Glomerular visceral epithelial cell (primary cell): Measurements from ENCODE around the gene ERCC1.
A peak's percentile ranks its signal among the peaks of the same experiment; 100 is the strongest.

Source experiments
- DNase-seq: peaks from one replicate; pipeline ENCODE4 v3.0.0-alpha.2; 2016; ENCODE audit errors: extremely low spot score

The ERCC1 gene

DNA sequence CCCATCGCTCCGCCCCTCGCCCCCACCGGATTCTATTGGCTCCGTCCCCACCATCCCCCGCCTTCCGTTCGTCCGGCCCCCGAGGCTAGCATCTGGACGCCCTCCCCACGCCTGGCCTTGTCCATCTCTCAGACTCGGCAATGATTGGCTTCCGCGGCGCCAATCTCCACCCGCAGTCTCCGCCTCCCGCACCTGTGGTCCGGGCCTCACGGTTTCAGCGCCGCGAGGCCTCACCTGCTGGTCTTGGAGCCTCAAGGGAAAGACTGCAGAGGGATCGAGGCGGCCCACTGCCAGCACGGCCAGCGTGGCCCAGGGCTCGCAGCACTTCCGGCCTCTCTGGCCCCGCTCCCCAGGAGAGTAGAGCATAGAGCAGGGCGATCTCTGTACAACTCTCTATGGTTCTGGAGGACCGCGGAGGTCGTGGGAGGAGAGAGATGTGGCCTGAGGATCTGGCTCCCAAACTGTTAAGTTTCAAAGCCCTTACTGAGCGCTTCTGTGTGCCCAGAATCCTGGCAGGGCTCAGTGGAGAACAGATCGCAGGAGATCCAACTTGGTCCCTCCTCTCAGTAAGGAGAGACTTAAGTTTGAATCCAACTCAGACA is at the start of gene ERCC1:
ERCC1 (minus strand) TSS at position 329 of the 602 bp plus-strand sequence. CDS start 543 bp downstream, outside the sequence.
- DNase-seq: peak; percentile 98

DNA sequence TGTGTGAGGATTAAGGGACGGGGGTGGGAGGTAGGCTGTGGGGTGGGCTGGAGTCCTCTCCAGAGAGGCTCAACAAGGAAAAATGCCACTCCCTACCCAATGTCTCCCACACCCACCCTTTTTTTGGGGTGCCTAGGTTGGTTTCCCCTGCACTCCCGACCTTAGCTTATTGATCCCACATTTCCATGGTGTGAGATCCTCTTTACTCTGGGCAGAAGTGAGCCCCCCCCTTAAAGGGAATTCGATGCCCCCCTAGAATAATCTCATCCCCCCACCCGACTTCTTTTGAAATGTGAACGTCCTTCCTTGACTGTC is 49.6 kb upstream of the ERCC1 start:
- no peak for DNase-seq

DNA sequence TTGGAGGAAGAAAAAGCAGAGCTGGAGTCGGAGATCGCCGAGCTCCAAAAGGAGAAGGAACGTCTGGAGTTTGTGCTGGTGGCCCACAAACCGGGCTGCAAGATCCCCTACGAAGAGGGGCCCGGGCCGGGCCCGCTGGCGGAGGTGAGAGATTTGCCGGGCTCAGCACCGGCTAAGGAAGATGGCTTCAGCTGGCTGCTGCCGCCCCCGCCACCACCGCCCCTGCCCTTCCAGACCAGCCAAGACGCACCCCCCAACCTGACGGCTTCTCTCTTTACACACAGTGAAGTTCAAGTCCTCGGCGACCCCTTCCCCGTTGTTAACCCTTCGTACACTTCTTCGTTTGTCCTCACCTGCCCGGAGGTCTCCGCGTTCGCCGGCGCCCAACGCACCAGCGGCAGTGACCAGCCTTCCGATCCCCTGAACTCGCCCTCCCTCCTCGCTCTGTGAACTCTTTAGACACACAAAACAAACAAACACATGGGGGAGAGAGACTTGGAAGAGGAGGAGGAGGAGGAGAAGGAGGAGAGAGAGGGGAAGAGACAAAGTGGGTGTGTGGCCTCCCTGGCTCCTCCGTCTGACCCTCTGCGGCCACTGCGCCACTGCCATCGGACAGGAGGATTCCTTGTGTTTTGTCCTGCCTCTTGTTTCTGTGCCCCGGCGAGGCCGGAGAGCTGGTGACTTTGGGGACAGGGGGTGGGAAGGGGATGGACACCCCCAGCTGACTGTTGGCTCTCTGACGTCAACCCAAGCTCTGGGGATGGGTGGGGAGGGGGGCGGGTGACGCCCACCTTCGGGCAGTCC is 49.0 kb upstream of the ERCC1 start:
- no peak for DNase-seq

DNA sequence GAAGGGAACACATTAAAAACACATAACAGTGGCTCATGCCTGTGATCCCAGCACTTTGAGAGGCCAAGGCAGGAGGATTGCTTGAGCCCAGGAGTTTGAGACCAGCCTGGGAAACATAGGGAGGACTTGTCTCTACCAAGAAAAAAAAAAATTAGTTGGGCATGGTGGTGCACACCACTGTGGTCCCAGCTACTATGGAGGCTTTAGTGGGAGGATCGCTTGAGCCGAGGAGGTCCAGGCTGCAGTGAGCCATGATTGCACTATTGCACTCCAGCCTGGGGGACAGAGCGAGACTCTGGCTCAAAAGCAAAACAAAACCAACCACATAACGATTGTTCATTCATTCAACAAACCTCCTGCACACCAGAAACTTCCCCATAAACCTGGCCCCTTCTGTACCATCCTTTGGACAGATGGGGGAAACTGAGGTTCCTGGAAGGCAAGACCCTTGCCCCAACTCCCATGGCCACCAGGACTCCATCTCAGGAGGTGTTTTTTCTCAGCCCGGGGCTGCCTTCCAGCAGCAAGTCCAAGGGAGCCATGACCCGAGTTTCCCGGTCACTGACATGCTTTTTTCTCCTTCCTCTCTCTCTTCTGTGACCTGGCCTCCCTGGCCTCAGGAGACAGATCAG is 48.3 kb upstream of the ERCC1 start:
- no peak for DNase-seq

DNA sequence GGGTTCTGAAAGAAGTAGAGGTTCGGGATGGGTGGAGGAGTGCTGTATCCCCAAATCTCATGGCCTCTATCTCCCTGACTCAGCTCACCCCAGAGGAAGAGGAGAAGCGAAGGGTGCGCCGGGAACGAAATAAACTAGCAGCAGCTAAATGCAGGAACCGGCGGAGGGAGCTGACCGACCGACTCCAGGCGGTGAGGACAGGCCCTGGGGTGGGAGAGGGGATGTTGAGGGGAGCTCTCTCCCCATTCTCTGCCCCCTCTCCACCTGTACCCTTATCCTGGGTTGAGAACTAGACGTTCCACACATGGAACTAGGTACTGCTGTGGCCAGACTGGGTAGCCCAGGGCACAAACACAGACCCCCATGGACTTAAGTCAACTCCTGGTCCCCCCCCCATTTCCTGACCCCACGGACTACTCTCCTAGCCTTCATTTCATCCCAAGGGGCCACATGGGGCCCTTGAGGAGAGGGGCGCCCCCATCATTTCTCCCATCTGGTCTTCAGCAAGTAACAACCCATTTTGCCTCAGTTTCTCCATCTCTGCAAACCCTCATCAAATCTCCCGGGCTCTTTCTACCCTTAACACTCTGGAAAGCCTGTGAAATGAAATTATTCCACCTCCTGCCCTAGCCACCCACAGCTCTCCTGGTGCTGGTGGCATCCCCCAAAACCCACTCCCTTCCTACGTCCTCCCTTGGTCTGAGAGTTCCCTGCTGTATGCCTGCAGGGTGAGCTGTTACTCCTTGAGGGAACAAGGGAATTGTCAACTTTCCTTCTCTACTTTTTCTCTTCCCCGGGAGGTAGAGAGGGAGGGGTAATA is 47.6 kb upstream of the ERCC1 start:
- DNase-seq: no peak

DNA sequence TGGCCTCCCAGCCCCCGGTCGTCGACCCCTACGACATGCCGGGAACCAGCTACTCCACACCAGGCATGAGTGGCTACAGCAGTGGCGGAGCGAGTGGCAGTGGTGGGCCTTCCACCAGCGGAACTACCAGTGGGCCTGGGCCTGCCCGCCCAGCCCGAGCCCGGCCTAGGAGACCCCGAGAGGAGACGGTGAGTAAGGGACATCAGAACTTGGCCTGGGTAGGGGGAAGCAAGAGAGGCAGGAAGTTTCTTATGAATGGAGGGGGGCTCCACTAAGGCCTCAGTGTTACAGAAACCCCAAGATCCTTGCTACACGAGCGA is 47.0 kb upstream of the ERCC1 start:
- no peak for DNase-seq

DNA sequence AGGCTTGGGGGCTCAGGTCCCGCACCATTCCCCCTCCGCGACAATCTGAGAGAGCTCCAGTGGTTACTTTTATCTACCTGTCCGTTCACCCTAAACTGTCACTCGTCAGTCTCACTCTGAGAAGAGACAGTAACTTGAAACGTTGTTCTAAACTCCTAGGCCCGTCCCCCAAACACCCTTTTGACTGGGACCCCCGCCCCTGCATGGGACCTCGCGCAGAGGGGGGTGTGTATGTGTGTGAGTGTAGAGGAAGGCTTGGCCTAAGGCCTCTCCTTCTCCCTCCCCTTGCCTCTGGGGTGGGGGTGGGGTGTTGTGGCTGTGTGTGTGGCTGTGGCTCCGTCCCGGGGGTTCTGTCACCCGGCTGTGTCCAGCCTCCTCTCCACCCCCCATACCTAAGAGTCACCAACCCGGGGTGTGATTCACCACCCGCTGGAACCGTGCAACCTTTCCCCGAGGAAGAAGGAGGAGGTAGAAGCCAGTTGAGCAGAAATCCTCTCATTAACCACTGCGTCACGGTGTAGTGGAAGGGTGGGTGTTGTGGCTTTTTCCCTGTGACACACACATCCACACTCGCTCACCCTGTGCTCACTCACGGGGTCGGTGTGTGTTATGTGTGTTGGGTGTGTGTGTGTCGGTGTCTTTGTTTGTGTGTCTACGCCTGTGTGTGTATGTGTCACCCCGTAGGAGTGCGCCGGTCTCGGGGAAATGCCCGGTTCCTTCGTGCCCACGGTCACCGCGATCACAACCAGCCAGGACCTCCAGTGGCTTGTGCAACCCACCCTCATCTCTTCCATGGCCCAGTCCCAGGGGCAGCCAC is 46.4 kb upstream of the ERCC1 start:
- DNase-seq: peak; percentile 94

DNA sequence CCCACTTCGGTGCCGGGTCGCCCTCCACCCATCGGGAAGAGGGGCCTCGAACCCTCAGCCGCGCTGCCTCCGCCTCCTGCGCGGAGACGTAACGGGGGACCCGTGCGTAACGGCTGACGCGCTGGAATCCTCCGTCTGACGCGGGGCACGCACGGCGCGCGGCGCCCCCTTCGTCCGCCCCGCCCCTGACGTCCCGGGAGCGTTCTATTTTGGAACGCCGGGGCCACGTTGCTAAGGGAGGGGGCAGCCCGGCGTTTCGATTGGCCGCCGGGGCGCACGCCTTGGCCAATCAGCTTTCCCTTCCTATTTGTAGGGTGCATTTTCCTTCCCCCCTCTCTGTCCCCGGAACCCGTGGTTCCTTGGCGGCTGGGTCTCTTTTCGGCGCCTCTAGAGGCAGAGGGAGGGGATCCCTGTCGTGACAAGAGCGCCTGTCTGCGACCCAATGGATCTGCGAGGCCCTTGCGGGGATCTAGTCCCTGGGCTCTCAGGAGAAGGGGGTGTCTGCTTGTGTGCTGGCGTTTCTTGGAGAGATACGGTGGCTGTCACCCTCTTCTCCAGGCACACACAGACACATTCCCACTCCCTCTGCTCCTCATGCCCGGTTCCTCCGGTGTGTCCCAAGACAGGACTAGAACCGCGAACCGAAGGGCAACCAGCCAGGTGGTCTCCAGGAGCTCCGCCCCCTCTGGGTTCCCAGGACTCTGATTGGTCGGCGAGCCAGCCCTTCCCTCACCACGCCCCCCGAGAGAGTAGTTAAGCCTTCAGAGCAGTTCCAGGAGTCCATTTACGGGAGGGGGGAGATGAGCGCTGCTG is 45.6 kb upstream of the ERCC1 start:
- DNase-seq: peak; percentile 96

DNA sequence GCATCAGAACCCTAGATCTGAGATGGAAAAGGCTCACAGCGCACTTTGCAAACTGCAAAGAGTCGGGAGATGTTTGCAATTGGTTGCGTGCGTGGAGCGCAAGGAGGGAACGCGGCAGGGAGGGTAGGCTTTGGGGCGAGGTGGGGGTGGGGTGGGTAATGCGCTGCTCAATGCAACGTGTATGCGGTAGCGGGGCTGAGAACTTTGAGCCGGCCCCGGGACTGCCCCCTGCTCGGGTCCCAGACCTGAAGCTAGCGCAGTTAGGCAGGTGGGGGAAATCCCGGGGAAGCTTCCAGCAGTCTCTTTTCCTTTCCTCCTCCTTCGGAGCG is 45.0 kb upstream of the ERCC1 start:
- DNase-seq: no peak

DNA sequence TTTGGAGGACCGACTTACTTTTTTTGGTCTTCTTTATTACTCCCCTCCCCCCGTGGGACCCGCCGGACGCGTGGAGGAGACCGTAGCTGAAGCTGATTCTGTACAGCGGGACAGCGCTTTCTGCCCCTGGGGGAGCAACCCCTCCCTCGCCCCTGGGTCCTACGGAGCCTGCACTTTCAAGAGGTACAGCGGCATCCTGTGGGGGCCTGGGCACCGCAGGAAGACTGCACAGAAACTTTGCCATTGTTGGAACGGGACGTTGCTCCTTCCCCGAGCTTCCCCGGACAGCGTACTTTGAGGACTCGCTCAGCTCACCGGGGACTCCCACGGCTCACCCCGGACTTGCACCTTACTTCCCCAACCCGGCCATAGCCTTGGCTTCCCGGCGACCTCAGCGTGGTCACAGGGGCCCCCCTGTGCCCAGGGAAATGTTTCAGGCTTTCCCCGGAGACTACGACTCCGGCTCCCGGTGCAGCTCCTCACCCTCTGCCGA is 44.5 kb upstream of the ERCC1 start:
- no peak for DNase-seq

DNA sequence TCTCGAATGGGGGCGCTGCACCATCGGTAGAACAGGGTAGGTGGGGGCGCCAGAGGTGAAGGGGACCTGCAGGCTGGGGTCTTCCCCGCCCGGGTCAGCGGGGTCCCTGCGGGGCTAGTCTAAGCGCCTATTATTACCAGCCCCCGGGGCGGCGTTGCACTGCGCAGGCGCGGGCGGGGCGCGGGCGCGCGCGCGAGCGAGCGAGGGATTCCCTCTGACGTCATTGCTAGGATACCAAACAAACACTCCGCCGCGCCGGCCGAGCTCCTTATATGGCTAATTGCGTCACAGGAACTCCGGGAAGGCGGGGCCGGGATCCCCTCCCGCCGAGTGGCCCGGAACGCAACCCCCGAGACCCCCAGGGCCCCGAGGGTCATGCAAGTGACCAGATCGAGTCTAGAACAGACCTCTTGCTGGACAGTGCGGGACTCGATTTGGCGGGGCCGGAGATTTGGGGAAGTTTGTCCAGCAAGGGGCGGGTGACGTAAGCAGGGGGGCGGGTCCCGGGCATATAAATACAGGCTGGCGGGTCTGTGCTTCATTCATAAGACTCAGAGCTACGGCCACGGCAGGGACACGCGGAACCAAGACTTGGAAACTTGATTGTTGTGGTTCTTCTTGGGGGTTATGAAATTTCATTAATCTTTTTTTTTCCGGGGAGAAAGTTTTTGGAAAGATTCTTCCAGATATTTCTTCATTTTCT is 43.9 kb upstream of the ERCC1 start, which contains the start of gene FOSB:
FOSB (plus strand) TSS at position 541 of the 703 bp plus-strand sequence. CDS start 591 bp downstream, outside the sequence.
- peak; percentile 96 for DNase-seq

DNA sequence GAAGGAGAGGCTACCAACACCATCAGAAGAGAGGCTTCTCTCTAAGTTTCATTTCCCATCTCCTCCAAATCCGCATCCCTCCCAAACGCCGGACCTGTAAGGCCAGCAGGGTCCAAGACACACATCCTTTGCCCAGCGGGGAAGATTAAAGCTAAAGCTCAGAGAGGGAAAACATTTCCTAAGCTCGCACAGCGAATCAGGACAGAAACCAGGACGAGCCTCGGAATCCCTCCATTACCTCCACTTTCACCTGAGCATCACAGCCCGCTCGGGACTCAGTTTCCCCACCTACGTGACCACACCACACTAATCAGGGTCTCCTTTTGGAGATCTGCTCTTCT is 43.4 kb upstream of the ERCC1 start:
- no peak for DNase-seq

DNA sequence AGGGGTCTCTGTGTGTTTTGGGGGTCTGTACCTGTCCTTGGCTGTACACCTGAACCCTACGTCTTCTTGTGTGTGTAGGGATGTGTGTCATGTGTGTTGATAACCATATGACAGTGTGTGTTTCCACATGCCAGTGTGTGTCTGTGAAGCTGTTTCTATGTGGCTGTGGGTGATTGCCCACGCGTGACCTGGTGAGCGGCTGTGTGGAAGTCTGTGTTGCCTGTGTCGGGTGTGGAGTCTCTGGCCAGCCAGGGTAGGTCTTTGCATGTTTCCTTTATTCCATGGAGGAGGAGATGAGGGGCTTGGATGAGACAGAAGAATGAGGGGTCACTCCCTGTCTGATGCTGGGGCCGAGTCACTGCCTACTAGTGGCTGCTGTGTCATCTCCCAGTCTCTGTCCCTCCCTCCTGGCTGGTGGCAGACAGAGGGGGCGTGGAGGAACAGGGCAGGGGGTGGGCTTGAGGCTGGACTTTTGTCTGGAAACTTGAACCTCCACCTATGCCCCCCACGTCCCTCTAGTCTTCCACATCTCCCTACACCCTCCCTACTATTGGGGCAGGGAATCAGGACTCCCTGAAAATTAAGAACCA is 41.2 kb upstream of the ERCC1 start:
- no peak for DNase-seq

DNA sequence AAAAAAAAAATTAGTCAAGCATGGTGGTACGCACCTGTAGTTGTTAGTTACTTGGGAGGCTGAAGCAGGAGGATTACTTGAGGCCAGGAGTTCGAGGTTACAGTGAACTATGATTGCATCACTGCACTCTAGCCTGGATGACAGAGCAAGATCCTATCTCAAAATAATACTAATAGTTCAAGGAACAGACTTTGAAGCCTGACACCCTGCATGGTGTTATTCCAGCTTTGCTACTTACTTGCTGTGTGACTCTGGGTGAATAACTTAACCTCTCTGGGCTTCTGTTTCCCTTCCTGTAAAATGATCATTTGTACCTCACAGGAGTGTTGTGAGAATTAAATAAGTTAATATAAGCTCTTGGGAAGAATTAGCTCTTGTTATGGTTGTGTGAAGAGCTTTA is 40.6 kb upstream of the ERCC1 start:
- DNase-seq: no peak

DNA sequence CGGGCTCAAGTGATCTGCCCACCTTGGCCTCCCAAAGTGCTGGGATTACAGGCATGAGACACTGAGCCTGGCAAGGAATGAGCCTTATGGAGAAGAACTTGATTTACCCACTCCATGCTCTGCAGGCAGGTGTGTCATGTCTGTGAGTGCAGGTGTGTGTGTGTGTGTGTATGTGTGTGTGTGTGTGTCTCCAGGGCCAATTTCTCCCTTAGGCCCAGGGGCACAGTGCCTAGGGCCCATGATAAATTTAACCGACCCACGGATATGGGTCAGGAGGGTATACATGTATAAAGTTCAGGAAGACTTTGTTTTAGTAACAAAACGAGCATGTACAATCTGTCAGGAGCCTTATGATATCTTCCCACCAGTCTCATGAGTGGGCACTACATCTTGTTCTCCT is 39.5 kb upstream of the ERCC1 start:
- DNase-seq: no peak

DNA sequence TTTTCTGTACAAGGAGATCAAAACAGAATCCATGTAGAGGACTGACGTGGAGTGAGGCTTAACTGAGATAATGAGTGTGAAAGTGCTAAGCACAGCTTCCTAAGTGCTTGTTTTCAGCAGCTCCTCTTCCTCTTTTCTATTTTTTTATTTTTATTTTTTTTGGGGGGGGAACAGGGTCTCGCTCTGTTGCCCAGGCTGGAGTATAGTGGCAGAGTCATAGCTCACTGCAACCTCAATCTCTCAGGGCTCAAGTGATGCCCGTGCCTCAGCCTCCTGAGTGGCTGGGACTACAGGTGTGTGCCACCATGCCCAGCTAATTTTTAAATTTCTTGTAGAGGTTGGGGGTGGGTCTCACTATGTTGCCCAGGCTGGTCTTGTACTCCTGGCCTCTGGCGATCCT is 38.5 kb upstream of the ERCC1 start:
- no peak for DNase-seq

DNA sequence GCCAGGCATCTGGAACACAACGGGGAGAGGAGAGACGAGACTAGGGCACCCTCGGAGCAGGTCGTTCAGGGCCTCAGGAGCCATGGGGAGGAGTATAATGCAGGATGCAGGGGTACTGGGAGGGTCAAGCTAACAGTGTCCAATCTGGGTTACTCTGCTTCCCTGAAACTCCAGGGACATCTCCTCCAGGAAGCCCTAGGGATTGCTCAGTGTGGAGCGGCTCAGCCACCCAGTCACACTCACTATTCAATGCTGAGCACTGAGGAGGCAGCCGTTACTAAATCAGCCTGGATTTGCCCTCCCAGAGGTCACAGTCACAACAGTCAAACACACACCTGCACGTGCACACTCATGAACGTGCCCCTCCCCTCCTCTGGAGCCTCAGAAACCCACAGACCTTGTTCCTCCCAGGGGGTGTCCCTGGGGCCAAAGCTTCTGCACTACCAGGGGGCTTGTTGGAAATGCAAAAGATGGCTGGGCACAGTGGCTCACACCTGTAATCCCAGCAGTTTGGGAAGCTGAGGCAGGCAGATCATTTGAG is 37.2 kb upstream of the ERCC1 start:
- DNase-seq: no peak

DNA sequence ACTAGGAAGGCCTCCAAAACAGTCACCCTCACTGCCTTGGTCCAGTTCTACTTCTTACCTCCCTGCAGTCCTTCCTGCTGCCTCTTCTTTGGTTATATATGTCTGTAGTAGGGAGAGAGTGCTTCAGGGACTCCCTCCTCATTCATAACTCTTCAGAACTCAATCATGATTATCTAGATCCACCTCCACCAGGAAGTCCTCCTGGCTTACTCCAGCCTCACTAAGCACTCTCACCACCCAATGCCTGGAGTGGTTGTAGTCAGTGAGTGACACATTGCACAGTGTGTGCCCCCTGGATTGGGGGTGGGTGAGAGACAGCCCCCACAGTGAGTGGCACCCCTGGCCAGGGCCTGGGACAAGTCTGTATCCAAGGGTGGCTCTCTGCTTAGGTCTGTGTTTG is 34.1 kb upstream of the ERCC1 start:
- no peak for DNase-seq

DNA sequence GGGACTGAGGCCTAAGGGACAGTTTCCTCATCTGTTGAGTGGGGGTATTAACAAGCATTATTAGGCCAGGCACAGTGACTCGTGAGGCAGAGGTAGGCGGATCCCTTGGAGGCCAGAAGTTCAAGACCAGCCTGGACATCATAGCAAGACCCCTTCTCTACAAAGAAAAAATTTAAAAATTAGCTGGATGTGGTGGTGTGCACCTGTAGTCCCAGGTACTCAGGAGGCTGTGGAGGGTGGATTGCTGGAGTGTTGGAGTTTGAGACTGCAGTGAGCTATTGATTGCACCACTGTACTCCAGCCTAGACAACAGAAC is 32.7 kb upstream of the ERCC1 start:
- DNase-seq: no peak
